NCI-H82 (cell line): ENCODE measurements around the gene VWA2.
"Not testable (repeated sequence)": the region's sequence is repeated elsewhere in the genome, so short reads cannot be mapped to it uniquely, and the experiment has no call there.

ENCODE experiments used
- DNase-seq: peaks from one replicate; lab custom pipeline; 2025; lab: John Stamatoyannopoulos, UW

The VWA2 gene

DNA sequence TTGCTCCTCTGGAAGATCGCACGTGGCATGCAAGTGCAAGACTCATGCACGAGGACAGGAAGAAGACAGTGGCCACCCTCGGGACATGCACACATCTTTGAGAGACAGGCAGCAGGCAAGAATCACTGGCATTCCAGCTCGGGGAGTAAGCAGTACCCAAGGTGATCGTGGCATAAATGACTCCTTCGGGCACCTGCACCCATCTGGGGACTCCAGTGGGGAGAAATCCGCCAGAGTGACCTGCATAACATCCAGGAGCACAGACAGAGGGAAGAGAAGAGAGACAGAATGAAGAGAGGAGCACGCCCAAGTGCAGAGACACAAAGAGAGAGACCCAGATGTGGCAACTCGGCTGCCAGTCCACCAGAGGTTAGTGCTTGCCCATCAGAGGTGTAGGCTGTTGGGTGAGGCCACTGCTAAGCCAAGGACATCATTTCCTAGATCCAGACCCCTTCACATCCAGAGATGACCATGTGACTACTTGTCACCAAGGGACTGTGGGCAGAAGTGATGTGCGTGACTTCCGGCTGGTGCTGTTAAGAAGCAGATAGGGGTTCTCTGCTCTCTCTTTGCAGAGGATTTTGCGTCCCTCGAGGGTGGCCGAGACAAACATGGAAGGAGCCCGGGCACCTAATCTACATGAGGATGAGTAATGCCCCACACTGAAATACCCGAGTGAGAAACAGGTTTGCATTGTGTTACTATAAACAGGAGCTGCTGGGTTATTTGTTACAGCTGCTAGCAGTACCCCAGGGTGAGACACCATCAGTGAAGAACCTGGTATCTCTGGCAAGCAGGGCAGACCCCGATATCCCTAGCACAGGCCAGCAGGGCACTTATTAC is 80.6 kb downstream of the VWA2 start:
- DNase-seq: no peak

DNA sequence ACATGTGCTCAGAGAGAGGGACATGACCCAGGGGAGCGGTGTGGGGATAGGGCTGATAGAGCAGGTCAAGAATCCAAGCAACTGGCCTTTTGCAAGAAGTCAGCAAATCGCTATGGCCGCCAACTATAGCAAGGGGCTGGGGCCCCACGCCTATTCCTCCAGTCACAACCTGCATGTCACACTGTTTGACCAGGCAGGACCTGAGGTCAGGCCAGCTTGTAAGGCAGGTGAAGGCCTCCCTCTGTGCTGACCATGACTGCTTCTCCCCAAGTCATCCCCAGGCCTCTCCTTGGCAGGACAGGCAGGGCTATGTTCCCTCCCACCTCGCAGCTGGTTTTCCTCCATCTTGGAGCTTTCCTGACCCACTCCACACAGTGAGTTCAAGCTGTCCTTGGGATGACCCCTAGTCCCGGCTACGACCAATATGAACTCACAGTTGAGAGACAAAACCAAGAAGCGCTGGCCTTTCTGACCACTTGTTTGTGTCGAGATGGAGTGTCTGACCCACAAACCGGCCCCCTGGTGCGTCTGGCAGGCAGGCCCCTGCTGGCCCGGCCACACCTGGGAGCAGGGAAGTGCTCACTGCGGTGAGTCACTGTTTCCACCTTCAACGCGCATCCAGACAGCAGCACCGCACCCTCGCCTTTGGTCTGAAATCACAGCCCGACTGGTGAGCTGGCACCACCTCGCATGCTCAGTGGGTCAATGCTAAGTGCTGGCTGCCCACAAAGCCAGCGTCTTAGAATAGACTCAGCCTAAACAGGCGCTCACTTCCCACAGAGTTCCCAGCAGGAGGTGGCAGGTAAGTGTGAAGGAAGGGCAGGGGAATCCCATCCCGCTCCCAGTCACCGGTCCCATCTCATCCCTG is 81.4 kb downstream of the VWA2 start:
- DNase-seq: no peak

DNA sequence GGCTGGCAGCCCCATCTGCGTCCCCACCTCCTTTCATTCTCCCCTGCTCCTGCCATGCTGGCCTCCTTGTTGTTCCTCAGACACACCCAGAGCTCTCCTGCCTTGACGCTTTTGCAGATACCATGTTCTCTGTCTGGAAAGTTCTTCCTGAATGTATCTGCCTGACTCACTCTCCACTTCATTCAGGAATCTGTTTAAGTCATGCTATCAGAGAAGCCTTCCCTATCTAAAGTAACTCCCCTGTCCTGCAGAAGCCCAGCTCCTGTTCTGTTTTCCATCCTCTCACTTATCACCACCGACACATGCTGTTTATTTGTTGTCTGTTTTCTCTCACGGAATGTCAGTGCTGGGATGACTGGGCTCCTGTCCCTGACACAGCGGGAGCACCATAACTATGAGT is 83.3 kb downstream of the VWA2 start:
- DNase-seq: no peak

DNA sequence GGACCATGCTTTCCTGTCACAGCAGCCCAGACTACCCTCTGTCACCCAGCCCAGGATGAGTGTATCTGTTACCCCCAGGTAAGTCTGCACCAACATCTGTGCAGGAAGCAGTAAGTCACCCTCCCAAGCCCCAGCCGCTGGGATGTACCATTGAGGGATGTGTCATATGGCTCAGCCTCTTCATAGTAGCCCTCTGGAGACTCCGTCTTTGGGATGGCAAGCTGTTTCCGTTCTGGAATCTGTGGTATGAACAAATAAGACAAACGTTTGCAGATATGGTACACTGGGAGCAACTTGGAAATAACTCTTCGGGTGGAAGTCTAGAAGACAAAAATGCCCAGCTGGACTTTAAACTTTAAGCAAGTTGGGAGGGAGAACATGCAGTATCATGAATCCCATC is 84.0 kb downstream of the VWA2 start:
- DNase-seq: no peak

DNA sequence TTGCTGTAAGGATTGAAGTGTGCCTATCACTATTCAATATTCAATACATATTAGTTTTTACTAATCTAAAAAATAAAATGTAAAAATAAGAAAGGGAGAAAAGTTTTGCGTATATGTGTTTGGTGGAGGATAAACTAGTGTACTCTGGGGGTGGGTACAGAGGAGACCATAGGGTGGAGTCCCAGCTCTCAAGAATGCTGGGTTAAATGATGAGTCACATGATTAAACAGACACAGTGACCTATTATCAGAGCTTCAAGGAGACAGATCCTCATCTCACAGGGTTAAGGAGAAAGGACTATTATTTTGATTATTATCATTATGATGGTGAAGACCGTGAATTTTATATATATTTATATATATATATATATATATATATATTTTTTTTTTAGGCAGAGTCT is 87.7 kb downstream of the VWA2 start:
- DNase-seq: no peak

DNA sequence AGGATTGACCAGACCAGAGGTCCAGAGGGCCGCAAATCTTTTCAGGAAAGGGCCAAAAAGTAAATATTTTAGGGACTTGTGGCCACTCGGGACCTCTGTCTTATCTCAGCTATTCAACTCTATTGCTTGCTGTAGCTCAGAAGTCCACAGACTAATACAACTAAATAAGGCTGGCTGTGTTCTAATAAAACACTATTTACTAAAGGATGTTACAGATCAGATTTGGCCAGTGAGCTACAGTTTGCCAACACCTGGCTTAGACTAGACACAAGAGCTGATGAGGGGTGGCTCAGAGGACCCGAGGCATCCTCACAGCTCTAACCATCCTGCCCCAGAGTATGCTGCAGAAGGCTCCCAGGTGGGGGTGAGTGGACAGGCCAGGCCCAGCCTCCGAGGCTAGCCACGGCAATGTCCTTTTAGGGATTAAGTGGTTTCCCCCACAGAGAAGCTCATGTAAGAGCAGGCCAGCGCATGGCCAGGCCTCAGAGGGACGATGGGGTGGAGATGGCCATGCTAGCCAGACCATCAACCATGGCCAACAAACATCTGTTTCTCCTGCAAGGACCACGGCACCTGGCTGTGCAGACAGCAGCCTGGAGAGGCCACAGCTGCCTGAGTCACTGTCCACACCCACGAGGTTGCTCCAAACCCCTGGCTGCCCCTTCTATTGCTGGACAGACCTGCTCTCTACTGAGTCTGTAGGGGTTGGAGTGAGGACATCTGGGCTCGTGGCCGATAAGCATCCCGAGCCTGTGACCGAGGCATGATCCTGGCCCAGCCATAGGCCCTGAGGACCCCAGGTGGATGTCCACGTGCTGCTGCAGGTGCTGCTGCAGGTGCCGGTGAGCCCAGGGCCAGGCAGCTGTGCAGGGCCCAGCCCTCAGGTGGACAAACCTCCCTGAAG is 88.7 kb downstream of the VWA2 start:
- DNase-seq: no peak

DNA sequence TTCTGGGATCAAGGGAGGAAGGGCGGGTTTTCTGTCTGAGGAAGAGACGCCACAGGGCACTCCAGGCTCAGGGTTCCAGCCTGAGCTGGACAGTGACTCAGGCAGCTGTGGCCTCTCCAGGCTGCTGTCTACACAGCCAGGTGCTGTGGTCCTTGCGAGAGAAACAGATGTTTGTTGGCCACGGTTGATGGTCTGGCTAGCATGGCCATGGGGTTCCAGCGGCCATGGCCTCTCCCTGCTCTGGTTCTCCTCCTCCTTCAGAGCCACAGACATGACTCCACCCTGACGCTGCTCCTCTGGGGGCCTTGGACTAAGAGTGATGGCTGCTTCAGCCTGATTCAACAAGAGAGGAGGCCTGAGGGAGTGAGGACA is 89.4 kb downstream of the VWA2 start:
- DNase-seq: no peak

DNA sequence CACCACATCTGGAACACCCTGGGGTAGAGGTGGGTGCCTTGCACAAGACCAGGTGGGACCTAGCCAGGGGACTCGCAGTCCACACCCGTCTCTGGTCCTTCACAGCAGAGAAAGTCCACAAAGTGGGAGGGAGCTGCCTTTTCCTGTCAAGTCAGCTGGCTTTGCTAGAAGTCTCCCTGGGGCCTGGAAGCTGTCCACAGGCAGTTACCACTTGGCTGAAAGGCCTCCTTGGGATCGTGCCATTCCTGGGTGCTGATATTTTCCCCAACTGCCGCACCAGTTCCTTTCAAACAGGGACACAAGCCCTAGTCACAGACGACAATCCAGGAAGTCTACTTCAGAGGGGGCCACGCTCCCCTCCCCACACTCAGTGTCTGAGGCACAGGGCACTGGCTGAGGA is 89.8 kb downstream of the VWA2 start:
- no peak for DNase-seq

DNA sequence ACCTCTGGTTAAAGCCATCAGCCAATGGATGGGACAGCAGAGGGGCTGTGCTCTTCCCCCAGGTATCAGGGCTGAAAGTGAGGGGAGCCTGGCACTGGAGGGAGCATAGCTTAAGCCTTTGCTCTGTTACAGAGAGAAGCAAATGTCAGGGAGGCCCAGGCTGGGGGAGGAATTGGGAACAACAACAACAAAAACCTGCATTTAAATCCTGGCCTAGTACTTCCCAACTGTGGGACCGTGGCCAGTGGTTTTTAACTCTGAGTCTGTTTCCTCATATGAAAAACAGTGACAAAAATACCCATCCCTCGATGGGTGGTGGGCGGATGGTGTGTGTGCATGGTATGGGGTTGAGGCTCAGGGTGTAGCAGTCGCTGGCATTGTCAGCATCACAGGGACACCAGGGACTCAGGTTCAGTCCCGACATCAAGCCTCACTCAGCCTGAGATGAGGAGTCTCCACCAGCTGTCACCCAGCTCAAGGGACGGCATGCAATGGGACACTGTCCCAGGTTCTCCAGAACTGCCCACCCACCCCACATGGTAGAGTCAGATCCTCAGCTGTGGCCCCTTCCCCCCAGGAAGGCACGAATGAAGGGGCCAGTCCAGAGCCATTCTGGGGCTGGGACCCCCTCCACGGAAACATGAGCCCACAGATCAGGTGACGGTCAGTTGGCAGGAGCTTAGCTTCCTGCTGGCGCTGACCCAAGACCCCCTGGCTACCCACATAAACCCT is 90.7 kb downstream of the VWA2 start:
- no peak for DNase-seq

DNA sequence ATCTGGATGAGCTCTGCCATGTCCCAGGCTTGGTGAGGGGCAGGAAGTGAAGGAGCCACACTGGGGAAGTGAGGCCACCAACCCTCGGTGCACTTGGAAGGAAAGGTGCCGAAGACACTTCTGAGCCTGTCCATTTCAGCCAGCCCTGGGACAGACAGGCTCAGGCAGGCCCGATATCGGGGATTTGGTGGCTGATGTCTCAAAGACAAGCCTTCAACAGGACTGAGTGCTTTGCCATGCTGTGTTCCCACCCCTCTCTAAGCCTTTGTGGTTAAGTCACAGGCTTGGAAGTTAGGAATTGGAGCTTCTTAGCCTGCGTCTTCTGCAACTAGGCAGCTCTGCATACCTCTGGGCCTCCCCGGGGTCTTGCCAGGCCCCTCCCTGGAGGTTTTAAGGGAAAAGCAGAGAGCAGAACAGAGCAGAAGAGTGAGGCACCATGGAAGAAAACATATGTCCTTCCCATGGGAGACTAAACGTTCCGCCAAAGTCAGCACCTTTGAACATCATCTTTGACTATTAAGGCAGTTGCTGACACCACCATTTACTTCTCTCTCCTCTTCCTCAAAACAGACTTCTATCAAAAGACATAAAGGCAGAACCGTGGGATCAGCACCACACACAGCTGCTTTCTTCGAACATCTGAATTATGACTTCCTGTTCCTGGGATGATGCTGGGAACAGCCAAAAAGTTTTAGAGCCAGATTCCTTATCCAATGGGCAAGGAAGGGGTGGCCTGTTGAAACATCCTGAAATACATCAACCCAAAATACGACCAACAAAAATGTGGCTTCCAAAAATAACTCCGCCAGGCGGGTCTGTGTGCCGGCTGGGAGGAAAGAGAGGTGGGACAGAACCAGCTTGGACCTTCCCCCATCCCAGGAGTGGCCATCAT is 93.5 kb downstream of the VWA2 start:
- DNase-seq: no peak

DNA sequence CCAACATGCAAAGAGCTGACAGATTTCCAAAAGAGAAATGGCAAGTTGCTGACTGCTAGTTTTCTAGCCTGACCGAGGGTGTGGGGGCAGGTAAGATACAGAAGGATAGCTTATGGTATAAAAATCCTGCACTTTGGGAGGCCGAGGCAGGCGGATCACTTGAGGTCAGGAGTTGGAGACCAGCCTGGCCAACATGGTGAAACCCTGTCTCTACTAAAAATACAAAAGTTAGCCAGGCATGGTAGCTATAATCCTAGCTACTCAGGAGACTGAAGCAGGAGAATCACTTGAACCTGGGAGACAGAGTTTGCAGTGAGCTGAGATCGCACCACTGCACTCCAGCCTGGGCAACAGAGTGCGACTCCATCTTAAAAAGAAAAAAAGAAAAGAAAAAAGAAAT is 94.4 kb downstream of the VWA2 start:
- DNase-seq: not testable (repeated sequence)

DNA sequence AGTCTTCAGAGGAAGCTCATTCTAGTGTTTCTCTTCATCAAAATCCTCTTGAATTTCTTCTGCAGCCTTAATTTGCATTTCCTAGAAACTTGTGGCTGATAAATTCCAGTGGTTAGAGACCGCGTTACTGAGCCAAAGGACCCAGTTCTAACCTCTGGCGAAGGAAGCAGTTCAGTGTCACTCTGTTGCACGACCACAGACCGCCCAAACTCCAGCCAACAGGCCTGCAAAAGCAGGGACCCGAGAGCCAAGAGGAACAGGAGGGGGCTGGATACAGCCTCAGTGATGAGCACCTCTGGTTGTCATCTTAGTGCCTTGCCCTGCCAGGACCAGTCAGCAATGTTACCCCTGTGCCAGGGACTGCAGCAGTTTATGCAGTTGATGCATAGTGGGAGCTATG is 95.2 kb downstream of the VWA2 start:
- DNase-seq: no peak

DNA sequence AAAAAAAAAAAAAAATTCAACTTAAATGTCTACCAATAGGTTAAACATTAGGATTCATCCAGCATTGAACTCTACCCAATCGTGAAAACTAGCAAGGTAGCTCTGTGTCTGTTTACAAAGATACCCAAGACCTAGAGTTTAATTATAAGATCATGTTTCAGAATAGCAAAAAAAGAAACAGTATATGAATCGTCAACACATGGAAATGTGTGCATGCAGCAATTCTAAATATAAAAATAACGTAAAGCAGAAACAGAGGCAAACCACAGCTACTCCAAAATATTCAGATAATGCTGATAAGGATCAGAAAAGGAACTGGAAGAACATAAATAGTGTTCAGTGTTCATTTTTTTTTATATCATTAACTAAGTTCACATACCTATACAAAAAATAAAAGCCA is 96.6 kb downstream of the VWA2 start:
- DNase-seq: no peak

DNA sequence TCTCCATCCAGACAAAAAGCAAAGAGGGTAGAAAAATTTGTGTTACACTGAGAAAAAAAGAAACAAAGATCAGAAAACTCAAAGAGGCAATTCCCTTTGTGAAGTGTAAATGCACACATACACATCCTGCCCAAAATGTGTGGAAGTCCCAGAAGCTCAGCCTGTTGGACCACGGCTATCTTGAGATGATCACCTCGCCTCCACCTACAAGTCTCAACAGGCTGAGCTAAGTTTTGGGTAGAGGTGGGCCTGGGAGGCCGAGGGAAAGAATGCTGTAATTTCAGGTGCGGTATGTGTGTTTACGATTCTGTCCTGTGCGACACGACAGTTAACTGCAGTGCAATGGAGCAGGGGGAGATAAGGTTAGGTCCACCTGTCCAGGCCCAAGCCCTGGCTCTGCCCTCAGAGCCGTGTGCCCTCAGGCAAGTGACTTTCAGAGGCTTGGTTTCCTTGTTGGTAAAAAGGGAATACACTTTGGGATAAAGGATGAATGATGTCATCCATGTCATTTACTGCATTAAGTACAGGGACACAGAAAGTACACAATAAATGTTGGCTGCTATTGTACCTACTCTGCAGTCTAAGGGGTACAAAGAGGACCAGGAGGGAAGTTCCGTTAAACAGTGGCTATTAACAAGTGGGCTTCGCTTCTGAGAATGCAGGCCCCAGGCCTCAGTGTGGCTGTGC is 97.9 kb downstream of the VWA2 start:
- no peak for DNase-seq

DNA sequence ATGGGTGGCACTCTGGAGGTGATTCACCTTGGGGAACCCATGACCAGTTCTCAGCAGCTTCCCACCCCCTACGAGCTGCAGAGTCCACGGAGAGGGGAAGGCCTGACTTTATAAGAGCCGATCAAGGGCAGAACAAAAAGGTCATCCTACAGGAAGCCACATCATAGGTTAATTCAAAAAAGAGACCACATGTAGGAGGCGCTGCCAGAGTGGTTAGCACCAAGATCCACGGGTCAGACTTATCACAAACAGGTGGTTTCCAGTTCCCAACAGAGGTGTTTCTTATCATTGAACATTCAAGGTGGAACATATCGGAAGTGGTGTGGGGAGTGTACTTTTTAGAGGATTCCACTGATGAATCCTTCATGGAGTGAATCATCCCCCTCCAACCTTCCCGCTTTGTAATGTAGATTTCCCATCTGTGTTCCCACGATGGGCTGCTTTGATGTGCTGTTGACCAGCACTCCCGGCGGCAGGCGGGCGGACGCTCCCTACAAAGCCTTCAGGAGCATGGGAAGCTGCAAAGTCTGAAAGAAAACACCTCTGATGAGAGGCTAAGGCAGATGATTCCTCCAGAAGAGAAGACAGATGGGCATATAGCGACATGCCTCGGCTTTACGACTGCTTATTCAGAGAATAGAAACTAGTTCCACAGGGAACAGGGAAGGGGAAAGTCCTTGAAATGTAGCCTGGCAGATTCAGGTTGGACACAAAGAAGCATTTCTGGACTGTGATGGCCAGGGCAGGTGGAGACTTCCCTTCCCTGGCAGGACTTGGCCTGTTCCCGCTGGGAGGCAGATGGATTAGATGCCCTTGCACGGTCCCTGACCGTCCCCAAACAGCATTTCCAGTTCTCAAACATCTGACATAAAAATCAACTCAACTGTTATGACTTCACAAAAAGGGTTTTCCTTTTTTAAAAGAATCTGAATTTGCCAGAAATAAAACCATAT is 98.7 kb downstream of the VWA2 start:
- DNase-seq: no peak

DNA sequence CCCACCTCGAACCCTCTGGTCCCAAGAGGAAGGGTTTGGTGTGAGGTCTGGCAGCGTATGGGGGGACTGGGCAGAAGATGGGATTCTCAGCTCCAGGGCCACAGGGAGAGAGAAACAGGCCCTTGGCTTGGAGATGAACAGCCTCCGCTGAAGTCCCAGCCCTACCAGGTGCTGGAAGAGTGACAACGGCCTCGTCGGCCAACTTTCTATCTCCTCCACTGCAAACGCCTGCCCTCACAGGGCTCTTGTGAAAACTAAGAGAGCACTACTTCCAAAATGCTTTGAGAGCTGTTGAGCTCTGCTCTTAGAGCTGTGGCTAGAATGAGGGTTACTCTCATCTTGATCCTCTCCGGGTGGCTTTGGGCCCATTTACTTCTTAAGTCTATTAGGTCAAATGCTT is 101.8 kb downstream of the VWA2 start:
- no peak for DNase-seq
